Measurements from ENCODE around the gene REEP3.

REEP3 gene

GRCh38 chr10:63505562-63505961 is 15.6 kb upstream of the REEP3 start:
- TF ChIP-seq FOXP2 (optimal IDR thresholded peaks at IDR 0.05; ENCODE audit: borderline replicate concordance, extremely low read depth, extremely low read length, insufficient read depth) (no peak), POLR2AphosphoS5 (IDR thresholded peaks at IDR 0.05; ENCODE audit: low read depth, low read length) (no peak)

GRCh38 chr10:63506554-63506953 is 14.6 kb upstream of the REEP3 start:
- TF ChIP-seq FOXP2 (optimal IDR thresholded peaks at IDR 0.05; ENCODE audit: borderline replicate concordance, extremely low read depth, extremely low read length, insufficient read depth) (no peak), SIN3A (IDR thresholded peaks at IDR 0.05; ENCODE audit: borderline replicate concordance, insufficient read depth, low read length) (no peak)

GRCh38 chr10:63515002-63515763 is 6.0 kb upstream of the REEP3 start:
- TF ChIP-seq TAF1 (IDR thresholded peaks at IDR 0.05; ENCODE audit: borderline replicate concordance, insufficient read depth, low read length), result peak; percentile 20; the same call in 1 of the 2 replicates
- TF ChIP-seq POLR2AphosphoS5 (IDR thresholded peaks at IDR 0.05; ENCODE audit: low read depth, low read length), result no peak
- TF ChIP-seq REST (IDR thresholded peaks at IDR 0.05; ENCODE audit: insufficient read depth in 1 of 2, low read depth in 2 of 2, low read length in 2 of 2), result peak in 1 of 2 experiments; percentile 39; a peak in 1 of 4 replicates

GRCh38 chr10:63516207-63516606 is 5.0 kb upstream of the REEP3 start:
- TF ChIP-seq POLR2AphosphoS5 (IDR thresholded peaks at IDR 0.05; ENCODE audit: low read depth, low read length) (no peak), TAF1 (IDR thresholded peaks at IDR 0.05; ENCODE audit: borderline replicate concordance, insufficient read depth, low read length) (no peak), SIN3A (IDR thresholded peaks at IDR 0.05; ENCODE audit: borderline replicate concordance, insufficient read depth, low read length) (no peak), FOXP2 (optimal IDR thresholded peaks at IDR 0.05; ENCODE audit: borderline replicate concordance, extremely low read depth, extremely low read length, insufficient read depth) (no peak), REST (IDR thresholded peaks at IDR 0.05; ENCODE audit: insufficient read depth in 1 of 2, low read depth in 2 of 2, low read length in 2 of 2) (no peak)

DNA sequence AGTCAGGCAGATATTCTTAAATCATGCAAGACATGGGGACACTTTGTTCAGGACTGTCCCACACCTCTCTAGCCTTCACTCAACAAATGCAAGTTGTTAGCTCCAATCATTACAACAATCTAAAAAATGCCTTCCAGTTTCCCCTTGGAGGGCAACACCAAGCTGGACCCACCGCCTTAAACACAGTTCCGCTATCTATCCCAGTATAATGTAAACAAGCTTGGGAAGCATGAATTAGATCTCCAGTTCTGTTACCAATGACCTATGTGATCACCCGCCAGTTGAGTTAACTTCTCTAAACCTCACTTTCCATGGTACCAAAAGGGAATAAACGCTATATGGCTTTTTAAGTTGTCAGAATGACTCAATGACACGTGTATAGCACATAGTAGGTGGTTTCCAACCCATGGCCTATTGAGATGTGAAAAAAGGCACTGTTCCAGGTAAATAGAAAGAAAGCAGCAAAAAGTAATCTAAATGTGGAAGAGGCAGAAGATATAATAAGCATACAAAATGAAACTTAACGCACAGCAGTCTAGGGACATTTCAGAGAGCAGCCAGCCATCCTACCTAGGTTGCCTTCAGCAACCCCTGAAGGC is 2.4 kb upstream of the REEP3 start:
- TF ChIP-seq SIN3A (IDR thresholded peaks at IDR 0.05; ENCODE audit: borderline replicate concordance, insufficient read depth, low read length) (no peak), POLR2AphosphoS5 (IDR thresholded peaks at IDR 0.05; ENCODE audit: low read depth, low read length) (no peak), FOXP2 (optimal IDR thresholded peaks at IDR 0.05; ENCODE audit: borderline replicate concordance, extremely low read depth, extremely low read length, insufficient read depth) (no peak)

- no peak for TF ChIP-seq FOXP2 (optimal IDR thresholded peaks at IDR 0.05; ENCODE audit: borderline replicate concordance, extremely low read depth, extremely low read length, insufficient read depth)
- TF ChIP-seq POLR2AphosphoS5 (IDR thresholded peaks at IDR 0.05; ENCODE audit: low read depth, low read length), result peak; percentile 20; the same call in 1 of the 2 replicates
- TF ChIP-seq REST (IDR thresholded peaks at IDR 0.05; ENCODE audit: insufficient read depth in 1 of 2, low read depth in 2 of 2, low read length in 2 of 2), result no peak
- TF ChIP-seq SIN3A (IDR thresholded peaks at IDR 0.05; ENCODE audit: borderline replicate concordance, insufficient read depth, low read length), result no peak
Measured at GRCh38 chr10:63521416-63522276, 445 bp downstream of the REEP3 start.
